ENCODE measurements around the gene C1QL3. TPM values are rescaled to one million over a fixed set of nuclear protein-coding genes. Genes with fewer than 3 reads are reported as not detected.

Gene C1QL3
- total RNA-seq, 4 donors from 2014 or later: 0.33 TPM; not detected in 3

- no peaks in the 10 kb centered on the region for H3K9me3 ChIP-seq
- intact Hi-C loops (cut with DNase I): no loop called here
- no peak overlapping the region for H3K27ac ChIP-seq
- whole genome bisulfite sequencing, 2 donors: 63 to 73% methylated on average over 5 of the region's 5 CpGs
- TF ChIP-seq POLR2A (IDR thresholded peaks at IDR 0.05): no peak
- TF ChIP-seq CTCF (IDR thresholded peaks at IDR 0.05): no peak
- H3K4me1 ChIP-seq: no peaks in the 10 kb centered on the region
- no peaks in the 10 kb centered on the region for H3K27me3 ChIP-seq
- no peaks in the 10 kb centered on the region for H3K36me3 ChIP-seq
- no peak for DNase-seq
- no peak overlapping the region for H3K4me3 ChIP-seq (replicated peaks in 1 of 3)
These were observed 37.6 kb upstream of the C1QL3 start for GRCh38 chr10:16559236-16559773.

- no peaks in the 10 kb centered on the region for H3K27me3 ChIP-seq
- no peaks in the 10 kb centered on the region for H3K4me1 ChIP-seq
- no peaks in the 10 kb centered on the region for H3K9me3 ChIP-seq
- no peak overlapping the region for H3K4me3 ChIP-seq (replicated peaks in 1 of 3)
- no peaks in the 10 kb centered on the region for H3K36me3 ChIP-seq
- intact Hi-C loops (cut with DNase I): no loop called here
- TF ChIP-seq CTCF (IDR thresholded peaks at IDR 0.05): no peak
- no peak for TF ChIP-seq POLR2A (IDR thresholded peaks at IDR 0.05)
- no peak overlapping the region for H3K27ac ChIP-seq
- no peak for DNase-seq
- WGBS, 2 donors: 87% methylated on average over 4 of the region's 4 CpGs
These were observed 26.3 kb upstream of the C1QL3 start for GRCh38 chr10:16547973-16548372.

- intact Hi-C loops (cut with DNase I): no loop called here
- 30 to 36% methylated on average over 7 of the region's 7 CpGs for WGBS, 2 donors
- Histone ChIP-seq H3K27me3 (no peaks in the 10 kb centered on the region), H3K4me3 (replicated peaks in 1 of 3) (no peak overlapping the region), H3K27ac (no peak overlapping the region), H3K4me1 (no peaks in the 10 kb centered on the region), H3K9me3 (no peaks in the 10 kb centered on the region), H3K36me3 (no peaks in the 10 kb centered on the region)
- peak; percentile 5 to 11 for DNase-seq
- TF ChIP-seq POLR2A (IDR thresholded peaks at IDR 0.05): no peak
- peak in 5 of 6 experiments; percentile 25 to 72 (median 53) for TF ChIP-seq CTCF (IDR thresholded peaks at IDR 0.05)
These were observed 23.5 kb upstream of the C1QL3 start for GRCh38 chr10:16545116-16545736.

DNA sequence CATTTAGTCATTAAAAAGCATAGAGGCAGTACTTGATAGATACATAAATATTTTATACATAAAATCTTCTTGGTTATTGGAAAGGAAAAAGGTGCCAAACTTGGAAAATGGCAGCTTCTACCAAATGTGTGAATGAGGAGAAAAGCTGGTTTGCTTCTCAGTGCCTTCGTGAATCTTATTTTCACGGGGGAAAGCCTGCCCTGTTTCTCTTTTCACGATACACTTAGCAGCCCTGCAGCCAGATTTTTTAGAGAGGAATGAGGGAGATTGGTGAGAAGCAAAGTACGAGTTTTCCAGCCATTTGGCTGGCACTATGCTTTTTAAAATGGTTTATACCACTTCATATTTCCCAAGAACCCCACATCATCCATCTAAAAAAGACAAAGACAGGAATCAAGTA, 22.9 kb upstream of the C1QL3 start:
- intact Hi-C loops (cut with DNase I): no loop called here
- WGBS, 2 donors: 79 to 89% methylated on average over 4 of the region's 4 CpGs
- TF ChIP-seq CTCF (IDR thresholded peaks at IDR 0.05) (no peak), POLR2A (IDR thresholded peaks at IDR 0.05) (no peak)
- H3K27me3 ChIP-seq: no peaks in the 10 kb centered on the region
- DNase-seq: no peak
- no peak overlapping the region for H3K4me3 ChIP-seq (replicated peaks in 1 of 3)
- H3K36me3 ChIP-seq: no peaks in the 10 kb centered on the region
- no peaks in the 10 kb centered on the region for H3K9me3 ChIP-seq
- no peak overlapping the region for H3K27ac ChIP-seq
- no peaks in the 10 kb centered on the region for H3K4me1 ChIP-seq

DNA sequence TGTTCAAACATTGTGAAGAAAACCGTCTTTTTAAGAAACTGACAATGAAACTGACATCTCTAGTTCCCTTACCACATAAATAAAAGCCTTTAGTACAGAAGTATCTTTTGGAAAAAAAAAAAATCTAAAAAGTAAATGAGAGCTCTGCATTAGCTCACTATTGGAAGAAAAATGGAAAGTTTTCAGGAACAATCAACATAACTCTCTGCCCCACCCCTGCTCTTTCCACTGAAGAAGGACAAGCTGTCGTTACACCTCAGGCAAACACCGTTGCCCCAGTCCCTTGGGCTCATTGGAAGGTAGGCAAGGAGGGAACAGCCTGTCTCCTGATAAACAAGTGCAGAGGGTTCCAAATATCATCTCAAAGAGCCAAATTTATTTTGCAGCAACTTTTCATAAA, 22.4 kb upstream of the C1QL3 start:
- DNase-seq: no peak
- no peak overlapping the region for H3K4me3 ChIP-seq (replicated peaks in 1 of 3)
- no peaks in the 10 kb centered on the region for H3K9me3 ChIP-seq
- intact Hi-C loops (cut with DNase I): no loop called here
- H3K36me3 ChIP-seq: no peaks in the 10 kb centered on the region
- WGBS, 2 donors: 70 to 80% methylated on average over 3 of the region's 3 CpGs
- TF ChIP-seq POLR2A (IDR thresholded peaks at IDR 0.05) (no peak), CTCF (IDR thresholded peaks at IDR 0.05) (no peak)
- no peaks in the 10 kb centered on the region for H3K4me1 ChIP-seq
- H3K27ac ChIP-seq: no peak overlapping the region
- H3K27me3 ChIP-seq: no peaks in the 10 kb centered on the region

All from thyroid gland (tissue), 4 donors.